Spleen (tissue), 7 donors: ENCODE data around the gene SLC38A5.

ENCODE experiments used
- POLR2AphosphoS5 ChIP-seq, 3 donors: sonication (generic); formaldehyde crosslinking; IDR thresholded peaks; one replicate each; pipeline ENCODE4 v1.5.1; 2017; ENCODE audit warnings: antibody characterized with exemption in 3 of 3
- TF ChIP-seq, protein P1 (sequence below), 11 experiments: fragments of 200-600 bp in 7 of 11; fragments of 450-650 bp in 4 of 11; sonication (generic) in 4 of 11; IDR thresholded peaks in 8 of 11; conservative IDR thresholded peaks in 3 of 11; 1 replicate in 7 of 11; 2 replicates in 4 of 11; pipeline versions ENCODE4 v1.4.0 to v1.8.0; 2016 to 2021; ENCODE audit warnings: antibody characterized with exemption in 11 of 11, inconsistent platforms in 4 of 11, mild to moderate bottlenecking in 1 of 11
- donor health status: DM: no; HTN: no; CAD: no; lungs with moderate emphysema.
- donor health status: DM: no; HTN: no; CAD: no.
- donor health status: DM: no; HTN: no; CAD: no.

DNA sequence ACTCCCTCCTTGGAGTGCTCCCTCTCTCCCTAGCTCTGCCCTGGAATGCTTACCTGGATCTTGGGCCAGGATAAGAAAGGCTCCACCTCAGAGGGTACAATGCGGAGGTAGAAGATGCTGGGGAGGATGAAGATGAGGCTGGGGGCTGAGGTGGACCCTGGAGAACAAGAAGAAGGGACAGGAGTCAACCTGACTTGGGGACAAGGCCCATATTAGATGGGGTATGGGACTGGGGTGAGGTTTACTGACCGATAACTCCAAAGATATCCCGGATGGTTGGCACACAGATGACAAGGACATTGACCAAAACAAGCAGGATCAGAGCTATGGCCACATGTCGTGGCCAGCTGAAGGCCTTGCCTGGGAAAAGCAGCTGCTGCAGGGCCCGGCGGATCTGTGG, 10.6 kb downstream of the SLC38A5 start:
- TF ChIP-seq, protein P1, sequence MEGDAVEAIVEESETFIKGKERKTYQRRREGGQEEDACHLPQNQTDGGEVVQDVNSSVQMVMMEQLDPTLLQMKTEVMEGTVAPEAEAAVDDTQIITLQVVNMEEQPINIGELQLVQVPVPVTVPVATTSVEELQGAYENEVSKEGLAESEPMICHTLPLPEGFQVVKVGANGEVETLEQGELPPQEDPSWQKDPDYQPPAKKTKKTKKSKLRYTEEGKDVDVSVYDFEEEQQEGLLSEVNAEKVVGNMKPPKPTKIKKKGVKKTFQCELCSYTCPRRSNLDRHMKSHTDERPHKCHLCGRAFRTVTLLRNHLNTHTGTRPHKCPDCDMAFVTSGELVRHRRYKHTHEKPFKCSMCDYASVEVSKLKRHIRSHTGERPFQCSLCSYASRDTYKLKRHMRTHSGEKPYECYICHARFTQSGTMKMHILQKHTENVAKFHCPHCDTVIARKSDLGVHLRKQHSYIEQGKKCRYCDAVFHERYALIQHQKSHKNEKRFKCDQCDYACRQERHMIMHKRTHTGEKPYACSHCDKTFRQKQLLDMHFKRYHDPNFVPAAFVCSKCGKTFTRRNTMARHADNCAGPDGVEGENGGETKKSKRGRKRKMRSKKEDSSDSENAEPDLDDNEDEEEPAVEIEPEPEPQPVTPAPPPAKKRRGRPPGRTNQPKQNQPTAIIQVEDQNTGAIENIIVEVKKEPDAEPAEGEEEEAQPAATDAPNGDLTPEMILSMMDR (IDR thresholded peaks at IDR 0.05 in 8 of 11, conservative IDR thresholded peaks at IDR 0.05 in 3 of 11), result no peak
- no peak for TF ChIP-seq POLR2AphosphoS5 (IDR thresholded peaks at IDR 0.05)
